CD8-positive, alpha-beta memory T cell (primary cell): ENCODE measurements around the gene PDK1. TPM values are rescaled to one million over a fixed set of nuclear protein-coding genes. Genes with fewer than 3 reads are reported as not detected.
"Not testable (repeated sequence)": the region's sequence is repeated elsewhere in the genome, so short reads cannot be mapped to it uniquely, and the experiment has no call there.

Experiments used
- CTCF ChIA-PET: fragments of 350-600 bp; sonication (Branson Sonifier 250); formaldehyde crosslinking; loops from one replicate; lab custom pipeline; 2021; ENCODE audit warnings: antibody characterized with exemption; lab: Charles Lee
- POLR2A ChIA-PET: fragments of 350-600 bp; sonication (Branson Sonifier 250); formaldehyde crosslinking; loops from one replicate; lab custom pipeline; 2021; ENCODE audit warnings: antibody characterized with exemption; lab: Charles Lee
- DNase-seq, 5 donors: peaks; one replicate each; pipeline versions ENCODE4 v3.0.0 to v3.0.0-alpha.2; 2020 to 2022; ENCODE audit warnings: mixed read lengths in 1 of 5
- H3K27ac ChIP-seq: one replicate; pipeline ENCODE4 v1.7.0; 2013; ENCODE audit warnings: low read depth, mild to moderate bottlenecking, low read length, moderate library complexity
- H3K27me3 ChIP-seq: 2 replicates; pipeline ENCODE4 v1.7.0; 2013; ENCODE audit warnings: low read length, mild to moderate bottlenecking; ENCODE audit not compliant: insufficient read depth, poor library complexity, severe bottlenecking
- H3K36me3 ChIP-seq: 2 replicates; pipeline ENCODE4 v1.7.0; 2013; ENCODE audit warnings: mild to moderate bottlenecking, low read length, moderate library complexity; ENCODE audit not compliant: insufficient read depth
- H3K4me1 ChIP-seq: 2 replicates; pipeline ENCODE4 v1.7.0; 2013; ENCODE audit warnings: mild to moderate bottlenecking, low read length, moderate library complexity; ENCODE audit not compliant: insufficient read depth
- H3K4me3 ChIP-seq: 2 replicates; pipeline ENCODE4 v1.7.0; 2013; ENCODE audit warnings: mild to moderate bottlenecking, low read length
- H3K9me3 ChIP-seq: 2 replicates; pipeline ENCODE4 v1.7.0; 2013; ENCODE audit warnings: mild to moderate bottlenecking, low read length
- H3K27ac Mint-ChIP-seq, 8 donors: one replicate each; pipeline ENCODE4 v1.8.0; 2020 to 2021; ENCODE audit warnings: mixed read lengths in 8 of 8, mild to moderate bottlenecking in 6 of 8, inconsistent platforms in 3 of 8, moderate library complexity in 3 of 8
- H3K27me3 Mint-ChIP-seq, 2 donors: one replicate each; pipeline ENCODE4 v1.8.0; 2020 to 2021; ENCODE audit warnings: mixed read lengths in 2 of 2, mild to moderate bottlenecking in 1 of 2, moderate library complexity in 1 of 2
- H3K36me3 Mint-ChIP-seq, 3 donors: one replicate each; pipeline ENCODE4 v1.8.0; 2020 to 2021; ENCODE audit warnings: mixed read lengths in 3 of 3, inconsistent platforms in 1 of 3, mild to moderate bottlenecking in 1 of 3
- H3K4me1 Mint-ChIP-seq, 3 donors: one replicate each; pipeline ENCODE4 v1.8.0; 2020 to 2021; ENCODE audit warnings: mixed read lengths in 3 of 3, inconsistent platforms in 1 of 3, mild to moderate bottlenecking in 1 of 3
- H3K4me3 Mint-ChIP-seq, 7 donors: one replicate each; pipeline ENCODE4 v1.8.0; 2020 to 2021; ENCODE audit warnings: mixed read lengths in 7 of 7, mild to moderate bottlenecking in 6 of 7, moderate library complexity in 4 of 7, inconsistent platforms in 2 of 7
- H3K9me3 Mint-ChIP-seq, 5 donors: one replicate each; pipeline ENCODE4 v1.8.0; 2020 to 2022; ENCODE audit warnings: mixed read lengths in 5 of 5, mild to moderate bottlenecking in 3 of 5, moderate library complexity in 2 of 5, inconsistent platforms in 1 of 5
- polyA plus RNA-seq: library from polyadenylated mRNA; unstranded; fragments of 300-500 nt; fragmentation: Illumina TruSeq; gene quantifications from one replicate; pipeline ENCODE4 v1.2.3, GENCODE V29; 2021
- total RNA-seq, 2 experiments: library from RNA; stranded (reverse); gene quantifications; one replicate each; pipeline ENCODE4 v1.2.3, GENCODE V29; 2021

The PDK1 gene
- total and polyA plus RNA-seq, 3 experiments from 2014 or later, result 12.6 to 15.5 (median 15.5) TPM

- peaks cover 6% of the 10 kb centered on the region for H3K4me1 ChIP-seq
- Mint-ChIP-seq H3K4me1 (peaks cover 19 to 26% (median 22%) of the 10 kb centered on the region in 3 donors), H3K27ac (peak overlapping the region in 1 of 8 donors; percentile 1), H3K9me3 (no peaks in the 10 kb centered on the region), H3K4me3 (peak overlapping the region in 5 of 7 donors; percentile 2 to 24 (median 7)), H3K27me3 (no peaks in the 10 kb centered on the region), H3K36me3 (peaks cover 37 to 75% (median 48%) of the 10 kb centered on the region in 3 donors)
- ChIA-PET CTCF (no interaction called here), POLR2A (no interaction called here)
- peak in 1 of 5 donors; percentile 29 for DNase-seq
- peaks cover 18% of the 10 kb centered on the region for H3K36me3 ChIP-seq
- H3K9me3 ChIP-seq, result no peaks in the 10 kb centered on the region
- H3K27me3 ChIP-seq, result no peaks in the 10 kb centered on the region
- no peak overlapping the region for H3K27ac ChIP-seq
- no peak overlapping the region for H3K4me3 ChIP-seq
These were observed 30.5 kb downstream of the PDK1 start for GRCh38 chr2:172586245-172586891.

- H3K36me3 ChIP-seq, result peaks cover 16% of the 10 kb centered on the region
- CTCF ChIA-PET, result interaction anchor here (1.1 kb wide), 1 partner anchor 24 kb away, joined by 3 read pairs; no protein-coding TSS in a partner anchor
- Mint-ChIP-seq H3K36me3 (peaks cover 33 to 76% (median 48%) of the 10 kb centered on the region in 3 donors), H3K4me3 (peak overlapping the region in 2 of 7 donors; percentile 23 to 69), H3K4me1 (peaks cover 19 to 26% (median 22%) of the 10 kb centered on the region in 3 donors), H3K27ac (peak overlapping the region in 2 of 8 donors; percentile 23 to 64)
- H3K4me1 ChIP-seq, H3K27ac ChIP-seq, H3K27me3 ChIP-seq, H3K9me3 ChIP-seq, DNase-seq, H3K27me3 Mint-ChIP-seq, H3K9me3 Mint-ChIP-seq, POLR2A ChIA-PET, H3K4me3 ChIP-seq: not testable (repeated sequence)
These were observed 31.3 kb downstream of the PDK1 start for GRCh38 chr2:172587231-172587630.

- no peak overlapping the region for H3K27ac ChIP-seq
- no peak overlapping the region for H3K4me3 ChIP-seq
- peaks cover 29 to 82% (median 40%) of the 10 kb centered on the region in 3 donors for H3K36me3 Mint-ChIP-seq
- ChIA-PET POLR2A (no interaction called here), CTCF (no interaction called here)
- H3K4me1 Mint-ChIP-seq, result peaks cover 19 to 26% (median 22%) of the 10 kb centered on the region in 3 donors
- no peak overlapping the region for H3K4me3 Mint-ChIP-seq
- no peaks in the 10 kb centered on the region for H3K27me3 ChIP-seq
- H3K9me3 ChIP-seq, result no peaks in the 10 kb centered on the region
- H3K9me3 Mint-ChIP-seq, result no peaks in the 10 kb centered on the region
- H3K36me3 ChIP-seq, result peaks cover 20% of the 10 kb centered on the region
- DNase-seq, result no peak
- H3K27ac Mint-ChIP-seq, result no peak overlapping the region
- H3K4me1 ChIP-seq, result peaks cover 6% of the 10 kb centered on the region
- no peaks in the 10 kb centered on the region for H3K27me3 Mint-ChIP-seq
These were observed 33.0 kb downstream of the PDK1 start for GRCh38 chr2:172588931-172589330.

GRCh38 chr2:172591386-172591785, 35.5 kb downstream of the PDK1 start:
- H3K4me1 ChIP-seq, DNase-seq, POLR2A ChIA-PET, H3K27ac ChIP-seq, H3K9me3 Mint-ChIP-seq, H3K4me3 ChIP-seq, H3K4me3 Mint-ChIP-seq, H3K27ac Mint-ChIP-seq, H3K27me3 ChIP-seq, H3K27me3 Mint-ChIP-seq, H3K9me3 ChIP-seq: not testable (repeated sequence)
- H3K36me3 ChIP-seq, result peaks cover 31% of the 10 kb centered on the region
- CTCF ChIA-PET, result interaction anchor here (1.3 kb wide), 1 partner anchor 13 kb away, joined by 3 read pairs; no protein-coding TSS in a partner anchor
- peaks cover 31 to 90% (median 37%) of the 10 kb centered on the region in 3 donors for H3K36me3 Mint-ChIP-seq
- H3K4me1 Mint-ChIP-seq, result peaks cover 12 to 17% (median 12%) of the 10 kb centered on the region in 3 donors

GRCh38 chr2:172592190-172592589, 36.3 kb downstream of the PDK1 start:
- CTCF ChIA-PET, result not testable (repeated sequence)

GRCh38 chr2:172596776-172597175, 40.9 kb downstream of the PDK1 start:
- no peaks in the 10 kb centered on the region for H3K9me3 ChIP-seq
- DNase-seq, result no peak
- Mint-ChIP-seq H3K36me3 (peaks cover 8 to 82% (median 26%) of the 10 kb centered on the region in 3 donors), H3K4me1 (no peaks in the 10 kb centered on the region), H3K27me3 (no peaks in the 10 kb centered on the region), H3K27ac (no peak overlapping the region), H3K4me3 (no peak overlapping the region), H3K9me3 (no peaks in the 10 kb centered on the region)
- no peaks in the 10 kb centered on the region for H3K27me3 ChIP-seq
- POLR2A ChIA-PET, result interaction anchor here (1.0 kb wide), 1 partner anchor 8 kb away, joined by 5 read pairs; no protein-coding TSS in a partner anchor
- H3K36me3 ChIP-seq, result peaks cover 23% of the 10 kb centered on the region
- H3K4me1 ChIP-seq, result peaks cover 4% of the 10 kb centered on the region
- CTCF ChIA-PET, result no interaction called here
- no peak overlapping the region for H3K4me3 ChIP-seq
- no peak overlapping the region for H3K27ac ChIP-seq

More at GRCh38 chr2:172592190-172592589, 36.3 kb downstream of the PDK1 start:
- H3K27ac Mint-ChIP-seq, H3K4me1 Mint-ChIP-seq, H3K27me3 Mint-ChIP-seq, DNase-seq, H3K9me3 Mint-ChIP-seq, H3K27ac ChIP-seq, POLR2A ChIA-PET, H3K4me3 ChIP-seq, H3K9me3 ChIP-seq, H3K4me3 Mint-ChIP-seq, H3K27me3 ChIP-seq, H3K4me1 ChIP-seq: not testable (repeated sequence)
- peaks cover 35% of the 10 kb centered on the region for H3K36me3 ChIP-seq
- H3K36me3 Mint-ChIP-seq, result peaks cover 34 to 91% (median 39%) of the 10 kb centered on the region in 3 donors

- DNase-seq, result no peak
- ChIA-PET POLR2A (interaction anchor here (1.0 kb wide), 1 partner anchor 8 kb away, joined by 5 read pairs; no protein-coding TSS in a partner anchor), CTCF (no interaction called here)
- H3K9me3 ChIP-seq, result no peaks in the 10 kb centered on the region
- H3K4me1 ChIP-seq, result peaks cover 4% of the 10 kb centered on the region
- Mint-ChIP-seq H3K36me3 (peaks cover 8 to 81% (median 26%) of the 10 kb centered on the region in 3 donors), H3K27me3 (no peaks in the 10 kb centered on the region), H3K27ac (no peak overlapping the region), H3K4me1 (no peaks in the 10 kb centered on the region), H3K4me3 (no peak overlapping the region), H3K9me3 (no peaks in the 10 kb centered on the region)
- no peak overlapping the region for H3K4me3 ChIP-seq
- no peak overlapping the region for H3K27ac ChIP-seq
- peaks cover 23% of the 10 kb centered on the region for H3K36me3 ChIP-seq
- H3K27me3 ChIP-seq, result no peaks in the 10 kb centered on the region
These were observed 41.4 kb downstream of the PDK1 start for GRCh38 chr2:172597176-172597842.

- H3K27me3 Mint-ChIP-seq, result no peaks in the 10 kb centered on the region
- CTCF ChIA-PET, result no interaction called here
- H3K27ac ChIP-seq, result no peak overlapping the region
- DNase-seq, result no peak
- H3K9me3 Mint-ChIP-seq, result no peaks in the 10 kb centered on the region
- no peak overlapping the region for H3K27ac Mint-ChIP-seq
- H3K36me3 Mint-ChIP-seq, result peaks cover 17 to 83% (median 36%) of the 10 kb centered on the region in 3 donors
- no peaks in the 10 kb centered on the region for H3K9me3 ChIP-seq
- H3K4me1 Mint-ChIP-seq, result no peaks in the 10 kb centered on the region
- peaks cover 4% of the 10 kb centered on the region for H3K4me1 ChIP-seq
- no peak overlapping the region for H3K4me3 ChIP-seq
- no peaks in the 10 kb centered on the region for H3K27me3 ChIP-seq
- H3K4me3 Mint-ChIP-seq, result no peak overlapping the region
- peaks cover 15% of the 10 kb centered on the region for H3K36me3 ChIP-seq
- POLR2A ChIA-PET, result no interaction called here
These were observed 44.1 kb downstream of the PDK1 start for GRCh38 chr2:172599947-172600346.
